Activated CD4-positive, alpha-beta T cell treated with anti-CD3 and anti-CD28 coated beads, Interleukin-2, amount 10 ng/mL, durations not matched to agents 7 days and 5 days (primary cell): ENCODE measurements around the gene CAMP. TPM values are rescaled to one million over a fixed set of nuclear protein-coding genes. Genes with fewer than 3 reads are reported as not detected.

Experiments used
- CTCF ChIA-PET: fragments of 350-600 bp; sonication (Branson Sonifier 250); formaldehyde crosslinking; loops from one replicate; lab custom pipeline; 2021; ENCODE audit warnings: antibody characterized with exemption; lab: Charles Lee
- POLR2A ChIA-PET: fragments of 350-600 bp; sonication (Branson Sonifier 250); formaldehyde crosslinking; loops from one replicate; lab custom pipeline; 2021; ENCODE audit warnings: antibody characterized with exemption; lab: Charles Lee
- DNase-seq: peaks from one replicate; pipeline ENCODE4 v3.0.0-alpha.2; 2020
- H3K27ac Mint-ChIP-seq: one replicate; pipeline ENCODE4 v1.8.0; 2021; ENCODE audit warnings: mild to moderate bottlenecking, moderate library complexity, mixed read lengths
- H3K27me3 Mint-ChIP-seq: one replicate; pipeline ENCODE4 v1.8.0; 2021; ENCODE audit warnings: mixed read lengths
- H3K36me3 Mint-ChIP-seq: one replicate; pipeline ENCODE4 v1.8.0; 2021; ENCODE audit warnings: low read depth, mixed read lengths
- H3K4me1 Mint-ChIP-seq: one replicate; pipeline ENCODE4 v1.8.0; 2021; ENCODE audit warnings: mixed read lengths
- H3K4me3 Mint-ChIP-seq: one replicate; pipeline ENCODE4 v1.8.0; 2021; ENCODE audit warnings: mild to moderate bottlenecking, moderate library complexity, mixed read lengths
- H3K9me3 Mint-ChIP-seq: one replicate; pipeline ENCODE4 v1.8.0; 2021; ENCODE audit warnings: mixed read lengths
- total RNA-seq, 2 experiments: library from RNA; stranded (reverse); gene quantifications; one replicate each; pipeline ENCODE4 v1.2.3, GENCODE V29; 2021

CAMP gene
- total RNA-seq, 2 experiments from 2014 or later = not detected

DNA sequence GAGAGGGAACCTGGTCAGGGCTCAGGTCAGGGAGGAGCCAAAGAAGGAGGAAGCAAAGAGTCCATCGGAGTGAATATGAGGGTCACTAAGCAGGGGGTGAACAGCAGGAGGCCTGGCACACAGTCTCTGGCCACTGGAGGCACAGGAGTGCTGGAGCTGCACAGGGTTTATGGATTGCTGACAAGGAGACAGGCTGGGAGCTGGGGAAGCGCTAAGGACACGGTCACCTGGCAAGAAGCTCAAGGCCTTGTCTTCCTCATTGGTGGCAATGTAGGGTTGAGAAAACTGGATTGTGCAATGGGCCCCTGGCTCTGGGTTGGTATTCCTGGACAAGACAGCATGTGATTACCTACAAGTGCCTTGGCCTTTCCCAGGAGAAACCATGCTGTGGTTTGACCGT lies 5.8 kb upstream of the CAMP start:
- H3K27me3 Mint-ChIP-seq = peaks cover 2% of the 10 kb centered on the region
- no peak overlapping the region for H3K4me3 Mint-ChIP-seq
- no peaks in the 10 kb centered on the region for H3K9me3 Mint-ChIP-seq
- ChIA-PET POLR2A (no interaction called here), CTCF (interaction anchor here (1.3 kb wide), 1 partner anchor 12 kb away, joined by 3 read pairs; no protein-coding TSS in a partner anchor)
- no peak for DNase-seq
- H3K27ac Mint-ChIP-seq = no peak overlapping the region
- H3K4me1 Mint-ChIP-seq = no peaks in the 10 kb centered on the region
- H3K36me3 Mint-ChIP-seq = no peaks in the 10 kb centered on the region

DNA sequence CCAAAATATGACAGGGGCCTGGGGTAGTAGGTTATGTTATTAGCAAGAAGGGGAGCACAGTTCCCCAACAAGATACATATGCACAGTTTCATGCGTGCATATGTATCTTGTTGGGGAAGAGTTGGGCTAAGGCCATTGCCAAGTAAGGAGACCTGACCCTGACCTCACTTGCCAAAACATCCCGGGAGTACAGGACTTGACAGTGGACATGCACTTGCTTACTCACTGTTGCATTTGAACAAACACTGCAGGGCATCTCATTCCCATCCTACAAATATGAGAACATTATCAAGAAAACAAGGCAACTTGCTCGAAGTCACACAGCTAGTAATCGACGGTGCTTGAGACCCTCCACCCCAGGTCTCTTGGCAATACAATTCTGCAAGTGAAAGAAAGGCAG lies 4.8 kb upstream of the CAMP start:
- no peak for DNase-seq
- CTCF ChIA-PET = interaction anchor here (0.7 to 1.3 kb wide), 2 partner anchors 11 to 182 kb away, joined by 3 read pairs; no protein-coding TSS in a partner anchor
- peaks cover 2% of the 10 kb centered on the region for H3K27me3 Mint-ChIP-seq
- H3K4me3 Mint-ChIP-seq = no peak overlapping the region
- POLR2A ChIA-PET = no interaction called here
- no peaks in the 10 kb centered on the region for H3K4me1 Mint-ChIP-seq
- no peaks in the 10 kb centered on the region for H3K36me3 Mint-ChIP-seq
- H3K9me3 Mint-ChIP-seq = no peaks in the 10 kb centered on the region
- no peak overlapping the region for H3K27ac Mint-ChIP-seq

DNA sequence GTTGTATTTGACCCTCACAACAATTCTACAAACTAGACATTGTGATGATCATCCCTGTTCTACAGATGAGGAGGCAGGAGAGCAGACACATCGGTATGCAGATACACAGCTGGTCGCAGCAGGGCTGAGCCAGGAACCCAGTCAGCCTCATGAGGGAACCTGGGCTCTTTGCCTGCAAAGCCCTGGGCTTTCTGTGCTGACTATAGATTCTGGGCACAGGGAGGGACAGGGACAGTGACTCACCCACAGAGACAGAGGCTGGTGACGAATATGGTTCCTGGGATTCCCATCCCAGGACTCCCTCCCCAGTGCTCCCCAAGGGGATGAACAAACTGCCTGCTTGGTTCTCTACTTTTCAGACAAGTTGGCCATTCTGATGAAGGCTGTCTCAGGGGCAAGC lies 3.8 kb upstream of the CAMP start:
- Mint-ChIP-seq H3K9me3 (no peaks in the 10 kb centered on the region), H3K36me3 (no peaks in the 10 kb centered on the region), H3K4me1 (no peaks in the 10 kb centered on the region), H3K27ac (no peak overlapping the region), H3K27me3 (peaks cover 2% of the 10 kb centered on the region), H3K4me3 (no peak overlapping the region)
- DNase-seq = no peak
- ChIA-PET POLR2A (no interaction called here), CTCF (no interaction called here)

DNA sequence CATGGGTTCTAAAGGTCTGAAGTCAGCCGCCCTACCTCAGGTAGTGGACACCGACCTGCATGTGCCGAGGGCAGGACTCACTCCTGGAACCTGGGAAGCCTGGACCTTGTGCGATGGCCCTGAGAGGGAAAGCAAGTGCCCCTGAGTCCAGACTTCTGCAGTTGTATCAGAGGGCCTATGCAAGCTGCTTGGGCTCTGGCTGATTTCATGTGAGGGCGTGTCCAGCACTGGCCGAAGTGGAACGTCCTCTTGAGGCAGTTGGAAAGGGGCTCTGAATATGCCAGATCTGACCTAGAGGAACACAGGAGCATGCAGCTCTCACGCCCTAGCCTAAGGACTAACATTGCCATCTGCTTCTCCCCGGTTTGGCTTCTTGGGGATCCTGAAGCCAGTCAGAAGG lies 2.5 kb upstream of the CAMP start:
- POLR2A ChIA-PET = no interaction called here
- H3K9me3 Mint-ChIP-seq = no peaks in the 10 kb centered on the region
- H3K27me3 Mint-ChIP-seq = peaks cover 2% of the 10 kb centered on the region
- H3K4me1 Mint-ChIP-seq = no peaks in the 10 kb centered on the region
- no peak for DNase-seq
- H3K4me3 Mint-ChIP-seq = no peak overlapping the region
- H3K36me3 Mint-ChIP-seq = no peaks in the 10 kb centered on the region
- CTCF ChIA-PET = interaction anchor here (0.6 kb wide), 1 partner anchor 313 kb away, joined by 4 read pairs; no protein-coding TSS in a partner anchor
- no peak overlapping the region for H3K27ac Mint-ChIP-seq

DNA sequence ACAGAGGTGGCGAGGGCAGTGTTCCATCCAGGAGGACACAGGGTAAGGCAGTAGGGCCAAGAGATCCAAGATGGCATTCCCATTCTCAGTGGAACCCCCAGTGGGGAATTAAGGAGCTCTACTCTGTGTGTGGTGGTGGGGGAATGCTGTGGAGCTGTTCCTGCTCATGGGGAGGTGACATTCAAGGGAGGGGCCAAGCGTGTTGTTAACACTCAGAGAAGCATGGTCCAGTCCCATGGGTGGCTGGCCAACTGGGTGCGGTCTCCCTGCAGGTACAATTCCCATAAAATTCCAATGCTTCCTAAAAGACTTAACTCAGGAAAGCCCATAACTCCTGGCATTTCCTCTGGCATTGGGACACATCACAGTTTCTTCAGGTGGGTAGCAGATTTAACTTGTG lies 2.3 kb downstream of the CAMP start:
- POLR2A ChIA-PET = no interaction called here
- Mint-ChIP-seq H3K27ac (peak overlapping the region; percentile 32), H3K27me3 (no peaks in the 10 kb centered on the region), H3K4me1 (peaks cover 6% of the 10 kb centered on the region), H3K4me3 (no peak overlapping the region), H3K9me3 (no peaks in the 10 kb centered on the region), H3K36me3 (no peaks in the 10 kb centered on the region)
- DNase-seq = no peak
- CTCF ChIA-PET = interaction anchor here (1.2 kb wide), 1 partner anchor 124 kb away, joined by 3 read pairs; no protein-coding TSS in a partner anchor

DNA sequence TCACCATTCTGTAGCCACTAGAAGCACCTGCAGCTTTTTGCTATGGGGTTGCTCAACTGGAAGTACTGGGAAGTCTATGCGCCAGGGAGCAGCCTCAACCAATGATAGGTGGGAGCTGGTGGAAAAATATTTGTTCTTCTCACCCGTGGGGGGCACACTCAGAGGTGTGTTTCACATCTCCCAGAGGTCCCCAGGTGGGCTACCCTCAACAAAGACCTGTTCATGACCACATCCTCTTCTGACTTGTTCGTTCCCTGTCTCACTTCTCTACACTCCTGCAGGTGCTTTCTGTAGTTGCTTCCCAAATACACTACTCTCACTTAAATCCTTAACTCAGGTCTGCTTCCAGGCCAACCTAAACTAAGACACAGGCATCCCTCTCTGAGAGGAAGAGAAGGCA lies 3.6 kb downstream of the CAMP start:
- H3K36me3 Mint-ChIP-seq = no peaks in the 10 kb centered on the region
- CTCF ChIA-PET = no interaction called here
- no peaks in the 10 kb centered on the region for H3K27me3 Mint-ChIP-seq
- no peak overlapping the region for H3K4me3 Mint-ChIP-seq
- DNase-seq = no peak
- POLR2A ChIA-PET = no interaction called here
- no peaks in the 10 kb centered on the region for H3K9me3 Mint-ChIP-seq
- no peak overlapping the region for H3K27ac Mint-ChIP-seq
- peaks cover 6% of the 10 kb centered on the region for H3K4me1 Mint-ChIP-seq

DNA sequence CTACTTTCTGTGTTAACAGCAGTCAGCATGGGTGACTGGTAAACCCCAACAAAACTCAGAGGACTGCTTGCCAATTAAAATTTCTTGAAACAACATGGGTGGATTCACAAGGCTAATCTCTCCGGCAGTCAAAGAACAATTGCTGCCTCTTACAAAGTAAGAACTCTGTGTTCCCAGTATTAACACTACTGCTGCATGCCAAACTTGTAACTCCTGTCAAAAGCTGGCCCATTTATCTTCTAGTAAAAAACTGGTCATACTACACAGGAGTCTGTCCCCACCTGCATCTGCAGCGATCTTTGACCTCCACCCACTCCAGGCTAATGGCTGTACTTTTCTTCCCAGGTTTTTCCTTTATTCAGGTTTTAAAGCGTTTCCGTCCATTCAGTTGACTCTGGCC lies 8.9 kb downstream of the CAMP start:
- Mint-ChIP-seq H3K27me3 (no peaks in the 10 kb centered on the region), H3K36me3 (no peaks in the 10 kb centered on the region), H3K9me3 (no peaks in the 10 kb centered on the region), H3K4me3 (no peak overlapping the region), H3K4me1 (peaks cover 6% of the 10 kb centered on the region), H3K27ac (no peak overlapping the region)
- DNase-seq = no peak
- POLR2A ChIA-PET = no interaction called here
- CTCF ChIA-PET = interaction anchor here (0.8 to 4.9 kb wide), 2 partner anchors 9 to 204 kb away, joined by 3 to 23 read pairs; partner anchors contain the start of gene ZNF589

DNA sequence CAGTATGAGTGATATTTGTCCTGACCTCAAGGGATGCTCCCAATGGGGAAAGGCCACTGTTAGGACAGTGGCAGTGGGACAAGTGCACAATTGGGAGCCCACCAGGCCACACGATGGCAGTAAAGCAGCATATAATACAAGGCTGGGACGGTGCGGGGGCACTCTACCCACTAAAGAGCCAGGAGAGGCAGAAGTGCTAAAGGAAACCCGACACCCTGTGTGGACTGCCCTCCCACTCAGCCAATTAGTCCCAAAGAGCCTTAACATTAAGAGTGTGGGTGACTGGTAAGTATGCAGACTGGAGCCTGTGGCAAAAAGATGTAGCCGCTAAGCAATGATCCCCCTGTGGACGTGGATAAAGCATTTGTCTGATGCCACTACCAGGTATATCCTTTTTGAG lies 9.4 kb downstream of the CAMP start:
- POLR2A ChIA-PET = no interaction called here
- Mint-ChIP-seq H3K27ac (no peak overlapping the region), H3K27me3 (no peaks in the 10 kb centered on the region), H3K9me3 (no peaks in the 10 kb centered on the region), H3K36me3 (no peaks in the 10 kb centered on the region), H3K4me1 (peaks cover 5% of the 10 kb centered on the region), H3K4me3 (no peak overlapping the region)
- peak; percentile 66 for DNase-seq
- CTCF ChIA-PET = interaction anchor here (0.8 to 4.9 kb wide), 2 partner anchors 8 to 203 kb away, joined by 3 to 23 read pairs; partner anchors contain the start of gene ZNF589

DNA sequence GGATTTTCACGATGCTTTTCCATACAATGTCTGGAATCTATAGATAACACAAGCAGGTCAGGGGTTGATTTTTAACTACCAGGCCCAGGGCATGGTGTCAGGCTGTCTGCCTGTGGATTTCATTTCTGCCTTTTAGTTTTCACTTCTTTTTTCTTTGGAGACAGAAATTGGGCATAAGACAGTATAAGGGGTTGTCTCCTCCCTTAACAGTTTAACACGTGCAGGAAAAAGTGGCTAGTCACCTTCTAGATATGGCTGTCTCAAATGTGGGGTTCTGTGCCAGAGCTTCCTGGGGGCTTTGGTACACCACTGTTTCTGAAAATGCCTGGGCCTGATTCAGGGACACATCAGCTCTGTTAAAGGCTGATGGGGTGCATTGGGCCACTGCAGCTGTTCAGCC lies 10.2 kb downstream of the CAMP start:
- CTCF ChIA-PET = interaction anchor here (0.6 to 4.9 kb wide), 2 partner anchors 192 to 202 kb away, joined by 3 to 23 read pairs; no protein-coding TSS in a partner anchor
- Mint-ChIP-seq H3K4me3 (no peak overlapping the region), H3K27me3 (no peaks in the 10 kb centered on the region), H3K36me3 (no peaks in the 10 kb centered on the region), H3K9me3 (no peaks in the 10 kb centered on the region), H3K27ac (no peak overlapping the region), H3K4me1 (peaks cover 5% of the 10 kb centered on the region)
- POLR2A ChIA-PET = no interaction called here
- DNase-seq = no peak

DNA sequence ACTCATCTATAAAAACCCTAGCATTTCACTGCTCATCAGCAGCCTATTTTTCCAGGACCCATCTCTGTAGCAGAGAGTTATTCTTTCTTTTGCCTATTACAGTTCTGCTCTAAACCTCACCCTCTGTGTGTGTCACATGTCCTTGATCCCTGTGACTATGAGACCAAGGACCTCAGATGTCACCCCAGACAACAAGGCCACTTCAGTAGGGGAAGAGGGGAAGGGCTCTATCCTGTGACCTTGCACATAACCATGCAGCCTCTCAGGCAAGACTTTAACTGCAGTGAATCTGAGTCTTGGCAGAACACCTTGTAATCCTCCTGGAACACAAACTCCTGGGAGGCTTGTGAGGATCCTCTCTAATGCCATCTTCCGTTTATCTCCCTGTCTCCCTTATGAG lies 13.2 kb downstream of the CAMP start:
- Mint-ChIP-seq H3K36me3 (no peaks in the 10 kb centered on the region), H3K27ac (no peak overlapping the region), H3K4me3 (no peak overlapping the region), H3K4me1 (peaks cover 15% of the 10 kb centered on the region), H3K27me3 (no peaks in the 10 kb centered on the region), H3K9me3 (no peaks in the 10 kb centered on the region)
- no peak for DNase-seq
- ChIA-PET POLR2A (no interaction called here), CTCF (no interaction called here)

DNA sequence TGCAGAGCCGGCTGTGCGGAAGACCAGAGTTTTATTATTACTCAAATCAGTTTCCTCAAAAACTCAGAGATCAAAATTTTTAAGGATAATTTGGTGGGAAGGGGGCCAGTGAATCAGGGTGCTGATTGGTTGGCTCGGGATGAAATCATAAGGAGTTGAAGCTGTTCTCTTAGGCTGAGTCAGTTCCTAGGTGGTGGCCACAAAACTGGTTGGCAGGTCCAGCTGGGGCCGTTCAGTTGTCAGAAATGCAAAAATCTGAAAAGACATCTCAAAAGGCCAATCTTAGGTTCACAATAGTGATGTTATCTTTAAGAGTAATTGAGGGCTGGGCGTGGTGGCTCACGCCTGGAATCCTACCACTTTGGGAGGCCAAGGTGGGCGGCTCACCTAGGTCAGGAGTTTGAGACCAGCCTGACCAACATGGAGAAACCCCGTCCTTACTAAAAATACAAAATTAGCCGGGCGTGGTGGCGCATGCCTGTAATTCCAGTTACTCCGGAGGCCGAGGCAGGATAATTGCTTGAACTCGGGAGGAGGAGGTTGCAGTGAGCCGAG lies 15.3 kb downstream of the CAMP start:
- POLR2A ChIA-PET = no interaction called here
- H3K27me3 Mint-ChIP-seq = no peaks in the 10 kb centered on the region
- H3K4me3 Mint-ChIP-seq = no peak overlapping the region
- H3K9me3 Mint-ChIP-seq = no peaks in the 10 kb centered on the region
- peaks cover 18% of the 10 kb centered on the region for H3K4me1 Mint-ChIP-seq
- H3K27ac Mint-ChIP-seq = no peak overlapping the region
- CTCF ChIA-PET = interaction anchor here (1.8 kb wide), 1 partner anchor 197 kb away, joined by 7 read pairs; no protein-coding TSS in a partner anchor
- H3K36me3 Mint-ChIP-seq = no peaks in the 10 kb centered on the region
- DNase-seq = no peak

DNA sequence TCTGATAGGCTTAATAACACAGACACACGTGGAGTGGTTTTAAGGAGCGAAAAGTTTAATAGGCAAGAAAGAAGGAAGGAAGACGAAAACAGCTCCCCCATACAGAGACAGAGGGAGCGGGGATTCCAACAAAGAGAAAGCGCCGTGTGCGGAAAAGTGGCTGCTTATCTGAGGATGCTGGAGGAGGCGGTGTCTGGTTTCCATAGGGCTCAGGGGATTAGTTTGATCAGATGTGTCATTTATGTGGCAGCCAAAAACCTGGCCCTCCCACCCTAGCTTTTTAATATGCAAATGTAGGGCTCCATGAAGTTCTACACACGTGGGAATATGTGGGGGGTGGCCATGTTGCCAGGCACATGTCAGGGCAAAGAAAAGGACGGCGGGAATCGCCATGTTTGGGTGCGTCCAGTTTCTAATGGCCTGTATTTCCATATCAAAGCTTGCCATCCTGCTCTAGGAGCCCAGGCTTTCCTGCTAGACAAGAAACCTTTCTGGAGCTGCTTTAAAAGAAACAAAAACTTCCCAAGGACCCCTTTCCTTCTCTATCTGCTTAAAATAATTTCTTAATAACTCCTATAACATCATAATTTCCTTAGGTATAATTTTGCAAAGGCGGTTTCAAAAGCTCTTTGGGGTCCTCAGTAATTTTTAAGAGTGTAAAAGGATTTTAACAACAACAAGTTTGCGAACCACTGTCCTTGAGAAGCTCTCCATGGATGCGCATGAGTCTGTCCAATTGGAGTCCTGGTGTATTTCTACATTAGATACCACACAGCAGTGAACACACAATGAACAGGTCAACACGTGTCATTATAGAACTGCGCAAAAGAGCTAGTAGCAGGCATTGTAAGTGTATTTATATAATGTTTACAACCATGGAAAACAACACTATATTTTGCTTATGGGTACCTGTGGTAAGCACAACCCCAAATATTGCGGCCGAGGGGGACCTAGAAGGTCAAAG lies 17.0 kb downstream of the CAMP start:
- H3K27ac Mint-ChIP-seq = no peak overlapping the region
- POLR2A ChIA-PET = interaction anchor here (0.5 kb wide), 1 partner anchor 38 kb away, joined by 3 read pairs; no protein-coding TSS in a partner anchor
- H3K27me3 Mint-ChIP-seq = no peaks in the 10 kb centered on the region

More for the DNA sequence above, 17.0 kb downstream of the CAMP start:
- Mint-ChIP-seq H3K36me3 (peaks cover under 1% of the 10 kb centered on the region), H3K4me1 (peaks cover 30% of the 10 kb centered on the region), H3K9me3 (no peaks in the 10 kb centered on the region), H3K4me3 (peak overlapping the region; percentile 87)
- no peak for DNase-seq
- CTCF ChIA-PET = interaction anchor here (0.6 to 2.0 kb wide), 9 partner anchors 10 to 782 kb away, joined by 3 to 9 read pairs (median 3); partner anchors contain the start of gene NDUFAF3
